GM12874 (cell line): ENCODE measurements around the gene PCSK6.

ENCODE experiments used
- CTCF ChIP-seq: IDR thresholded peaks from 2 replicates; pipeline ENCODE4 v1.5.1; 2011; ENCODE audit warnings: low read depth, mild to moderate bottlenecking, control low read depth, low read length, moderate library complexity; ENCODE audit not compliant: insufficient read depth

Gene PCSK6

DNA sequence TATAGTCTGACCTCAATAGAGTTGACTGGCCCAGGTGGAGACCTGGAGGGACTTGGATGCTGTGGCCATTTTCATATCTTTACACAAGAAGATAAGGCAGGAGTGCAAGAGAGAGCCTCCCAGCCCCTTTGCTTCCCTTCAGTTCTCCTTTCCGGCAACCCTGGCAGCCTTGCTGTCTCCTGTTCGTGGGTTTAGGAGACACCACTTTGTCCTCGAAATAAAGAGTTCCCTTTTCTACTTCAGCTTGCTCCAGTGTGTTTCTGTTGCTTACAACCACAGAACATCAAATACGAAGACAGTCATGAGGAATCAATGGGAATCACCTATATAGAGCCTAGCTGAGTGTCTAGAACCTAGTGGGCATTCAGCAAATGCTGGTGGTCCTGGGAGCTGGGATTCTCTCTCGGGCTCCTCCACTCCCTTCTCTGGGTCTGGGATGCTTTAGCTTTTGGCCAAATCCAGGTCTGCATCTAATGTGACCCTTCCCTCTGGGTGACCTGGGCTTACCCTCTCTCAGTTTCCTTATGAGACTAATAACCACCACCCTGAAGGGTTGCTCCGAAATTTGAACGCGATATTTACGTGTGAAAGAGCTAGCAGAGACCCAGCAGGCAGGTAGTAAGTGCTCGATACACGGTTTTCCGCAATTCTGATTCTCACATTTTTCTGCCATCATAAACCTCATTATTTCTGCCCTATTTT, 44.5 kb downstream of the PCSK6 start:
- no peak for TF ChIP-seq CTCF

DNA sequence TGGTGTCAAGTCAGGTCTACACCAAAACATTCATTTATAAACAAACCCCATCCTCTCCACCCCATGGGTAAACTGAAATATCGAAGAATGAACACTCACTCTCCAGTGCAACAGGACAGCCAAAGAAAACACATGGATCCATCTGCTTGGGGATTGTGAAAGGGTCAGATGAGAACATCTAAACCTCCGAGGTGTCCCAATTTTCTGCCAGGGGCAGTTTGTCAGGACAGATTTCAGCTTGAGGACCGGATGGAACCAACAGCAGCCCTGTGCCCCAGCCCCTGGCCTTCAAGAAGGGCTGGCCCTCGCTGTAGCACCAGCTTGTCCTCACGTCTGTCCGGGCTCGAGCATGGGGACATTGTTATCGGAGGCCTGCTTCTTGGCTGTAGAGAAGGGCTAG, 45.5 kb downstream of the PCSK6 start:
- TF ChIP-seq CTCF, result no peak

- no peak for TF ChIP-seq CTCF
These were observed 47.2 kb downstream of the PCSK6 start for GRCh38 chr15:101442272-101442671.

DNA sequence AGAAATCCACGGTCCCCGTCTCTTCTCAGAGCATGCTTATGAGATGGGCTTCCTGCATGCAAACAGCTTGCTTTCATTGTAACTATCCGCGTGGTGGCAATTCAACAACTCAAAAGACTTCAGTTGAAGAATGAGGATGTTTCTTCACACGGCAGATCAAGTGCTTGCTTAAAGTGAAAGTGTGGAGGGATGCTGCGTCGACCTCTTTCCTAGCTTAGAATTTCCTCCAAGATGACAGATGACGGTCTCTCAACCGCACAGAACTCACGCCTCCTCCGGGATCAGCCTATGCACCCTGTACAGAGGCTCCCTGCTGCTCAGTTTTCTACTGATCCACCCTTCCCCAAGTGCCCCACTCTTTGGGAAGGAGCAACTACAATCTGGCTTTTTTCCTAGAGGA, 47.8 kb downstream of the PCSK6 start:
- no peak for TF ChIP-seq CTCF

DNA sequence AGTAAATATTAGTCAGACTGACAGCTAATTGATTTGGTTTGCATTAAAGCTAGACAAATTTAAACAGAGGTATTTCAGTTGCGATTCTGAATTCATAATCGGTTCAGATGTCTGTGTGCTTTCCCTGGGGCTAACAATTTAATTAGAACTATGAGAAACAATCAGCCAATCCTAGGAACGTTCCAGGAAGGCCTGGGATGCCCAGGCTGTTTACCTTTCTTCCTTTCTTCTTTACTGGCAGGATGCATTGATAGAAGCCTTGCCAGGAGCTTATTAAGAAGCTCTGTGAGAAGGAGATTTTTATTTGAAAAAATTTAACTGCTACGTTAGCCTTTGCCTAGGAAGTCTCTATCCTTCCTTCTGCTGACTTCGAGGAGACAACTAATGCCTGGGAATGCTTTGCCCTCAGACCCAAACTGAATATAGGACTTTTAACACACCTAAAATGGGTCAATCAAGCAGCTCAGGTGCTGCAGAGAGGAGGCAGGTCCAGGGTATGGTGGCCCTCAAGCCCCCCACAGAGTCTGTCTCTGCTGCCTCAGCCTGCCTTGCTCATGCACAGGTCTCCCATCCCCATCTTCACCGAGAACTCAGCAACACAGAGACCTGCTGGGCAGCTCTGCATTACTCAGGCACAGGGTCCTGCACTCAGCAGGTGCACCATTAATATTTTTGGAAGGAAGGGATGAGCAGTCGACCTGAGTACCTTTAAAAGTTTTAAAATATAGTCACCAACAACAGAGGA, 48.5 kb downstream of the PCSK6 start:
- TF ChIP-seq CTCF, result no peak

- no peak for TF ChIP-seq CTCF
These were observed 49.6 kb downstream of the PCSK6 start for GRCh38 chr15:101439920-101440319.

- TF ChIP-seq CTCF, result no peak
These were observed 50.1 kb downstream of the PCSK6 start for GRCh38 chr15:101439285-101439919.
